RPMI7951 (cell line): Measurements from ENCODE around the gene TWF2. TPM values are rescaled to one million over a fixed set of nuclear protein-coding genes. Genes with fewer than 3 reads are reported as not detected.

Experiments
- DNase-seq: peaks from one replicate; pipeline ENCODE4 v3.0.0-alpha.2; 2012; ENCODE audit warnings: low read depth
- total RNA-seq: library from RNA; depleted of rRNA; stranded (reverse); fragments of >200 nt; shearing (Covaris generic); gene quantifications from 2 replicates; pipeline ENCODE4 v1.2.3, GENCODE V29; 2014

Gene TWF2
- total RNA-seq, 1 experiment from 2014 or later: 131 TPM

DNA sequence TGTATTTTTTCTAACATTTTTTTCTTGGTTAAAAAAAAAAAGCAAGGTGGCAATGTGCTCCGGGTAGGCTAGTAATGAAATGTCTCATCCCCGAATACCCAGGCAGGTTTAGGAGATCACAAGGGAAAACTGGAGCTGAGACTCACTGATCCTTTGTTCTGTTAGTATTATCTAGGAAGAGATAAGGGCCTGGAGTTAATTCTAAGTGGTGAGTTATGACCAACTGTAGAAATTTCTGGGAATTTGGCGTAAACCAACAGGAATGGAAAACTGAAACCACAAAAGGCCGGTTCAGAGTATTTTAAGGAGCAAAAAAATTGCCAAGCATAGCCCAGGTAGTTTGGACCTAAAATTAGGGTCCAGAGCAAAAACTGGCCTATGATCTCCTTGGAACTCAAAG lies 19.0 kb upstream of the TWF2 start:
- DNase-seq: no peak

DNA sequence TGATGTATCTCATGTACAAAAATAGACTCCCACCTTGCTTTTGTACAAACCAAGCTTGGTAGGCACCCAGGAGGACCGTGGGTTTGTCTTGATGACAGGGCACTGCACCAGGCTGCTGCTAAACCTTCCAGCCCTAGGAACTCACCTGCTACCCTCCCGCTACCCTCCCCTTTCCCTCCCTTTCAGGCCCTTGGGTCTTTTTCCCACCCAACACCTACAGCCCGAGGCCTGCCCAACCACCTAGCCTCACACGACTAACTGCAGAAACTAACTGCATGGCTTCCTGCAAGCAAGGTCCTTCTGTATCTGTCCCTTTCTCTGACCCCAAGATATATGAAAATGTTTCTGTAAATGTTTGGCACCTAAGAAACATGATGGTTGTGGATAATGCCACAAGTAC lies 17.7 kb upstream of the TWF2 start:
- no peak for DNase-seq

DNA sequence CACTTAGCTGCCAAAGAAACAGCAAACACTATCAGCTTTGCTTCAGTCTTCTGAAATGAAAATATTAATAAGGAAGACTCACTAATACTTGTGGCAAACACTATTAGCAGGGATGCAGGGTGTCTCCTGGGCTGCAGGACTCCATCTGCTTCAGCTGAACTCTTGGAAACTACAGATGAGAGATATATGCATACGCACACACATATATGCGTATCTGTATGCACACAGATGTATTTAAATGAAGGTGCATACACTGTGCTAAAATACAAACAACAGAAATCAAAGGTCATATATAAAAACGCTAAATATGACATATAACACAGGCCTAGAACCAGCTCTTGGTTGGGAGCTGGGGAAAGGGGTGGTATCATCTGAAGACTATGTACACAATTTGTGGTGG lies 17.2 kb upstream of the TWF2 start:
- DNase-seq: no peak

DNA sequence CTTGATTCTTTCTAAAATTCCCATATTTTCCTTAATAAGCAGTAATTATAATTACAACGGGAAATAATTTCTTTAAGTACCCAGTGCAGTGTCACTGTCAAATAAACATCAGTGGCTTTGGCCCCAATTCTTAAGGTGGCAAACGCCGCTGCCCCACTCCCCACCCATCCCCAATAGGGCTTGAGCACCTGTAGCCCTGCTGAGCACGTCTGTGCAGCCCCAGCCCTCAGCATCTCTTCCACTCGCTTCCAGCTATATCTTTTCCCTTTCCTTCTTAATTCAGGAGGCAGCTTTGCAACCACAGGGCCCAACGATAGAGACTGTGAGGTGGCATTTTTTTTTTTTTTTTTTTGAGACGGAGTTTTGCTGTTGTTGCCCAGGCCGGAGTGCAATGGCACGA lies 15.7 kb upstream of the TWF2 start:
- no peak for DNase-seq

DNA sequence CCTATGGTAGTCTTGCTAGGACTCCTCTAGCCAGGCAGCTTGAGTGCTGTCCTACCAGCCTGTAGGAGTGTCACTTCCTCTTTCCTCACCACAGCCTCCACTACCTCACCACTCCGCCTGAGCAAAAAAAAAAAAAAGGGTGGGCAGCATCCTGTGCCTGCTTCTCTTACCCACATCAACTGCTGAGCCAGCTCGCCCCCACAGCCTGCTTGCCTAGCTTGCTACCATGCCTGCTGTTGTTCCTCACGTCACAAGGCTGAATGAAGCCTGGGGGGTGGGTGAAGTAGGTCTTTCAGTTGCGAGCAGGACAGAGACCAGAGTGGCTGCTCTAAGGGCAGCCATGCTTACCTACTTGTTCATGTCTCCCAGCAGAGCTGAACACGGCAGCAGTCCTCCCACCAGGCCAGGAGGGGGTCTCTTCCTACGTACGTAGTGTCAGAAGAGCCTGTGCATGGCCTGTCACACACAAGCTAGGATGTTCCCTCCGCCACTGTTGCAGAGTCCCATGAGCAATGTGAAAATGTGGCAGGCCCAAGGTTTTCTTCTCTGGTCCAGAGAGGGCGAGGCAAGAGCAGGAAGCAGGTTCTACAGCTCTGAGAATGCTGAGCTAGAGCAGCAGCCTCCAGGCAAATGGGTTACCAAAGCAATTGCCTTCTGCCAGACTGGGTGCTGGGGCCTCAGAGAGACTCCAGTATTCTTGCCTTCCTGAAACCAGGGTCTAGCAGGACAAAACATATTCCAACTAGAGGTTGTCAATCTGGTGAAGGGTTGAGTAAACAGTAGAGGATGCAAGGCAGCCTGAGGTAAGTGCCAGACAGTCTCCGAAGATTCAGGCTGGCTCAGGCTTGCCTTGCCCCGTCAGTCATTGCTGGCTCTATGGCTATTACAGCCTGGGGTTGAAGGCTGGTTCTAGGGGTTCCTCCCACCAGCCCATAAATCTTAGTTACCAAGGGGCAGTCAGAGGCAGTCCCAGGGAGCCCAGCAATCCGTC lies 14.7 kb upstream of the TWF2 start:
- DNase-seq: peak; percentile 19

DNA sequence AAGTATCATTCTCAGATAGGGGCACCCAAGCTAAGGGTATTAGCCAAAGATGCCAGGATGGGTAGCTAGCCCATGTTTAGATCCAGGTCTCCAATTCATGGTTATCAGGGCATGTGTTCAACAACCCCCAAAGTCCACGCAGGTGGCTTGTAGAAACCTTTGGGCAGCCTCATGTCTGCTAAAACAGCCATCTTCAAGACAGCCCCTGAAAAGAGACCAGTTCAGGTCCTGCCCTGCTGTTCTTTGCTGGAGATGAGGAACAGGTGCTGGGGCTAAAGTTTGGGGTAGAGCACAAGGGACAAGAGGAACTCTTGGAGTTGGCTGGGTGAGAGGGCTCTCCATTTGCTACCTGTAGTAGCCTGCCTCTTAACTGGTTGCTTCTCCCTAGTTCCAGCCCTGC lies 11.2 kb upstream of the TWF2 start:
- no peak for DNase-seq

DNA sequence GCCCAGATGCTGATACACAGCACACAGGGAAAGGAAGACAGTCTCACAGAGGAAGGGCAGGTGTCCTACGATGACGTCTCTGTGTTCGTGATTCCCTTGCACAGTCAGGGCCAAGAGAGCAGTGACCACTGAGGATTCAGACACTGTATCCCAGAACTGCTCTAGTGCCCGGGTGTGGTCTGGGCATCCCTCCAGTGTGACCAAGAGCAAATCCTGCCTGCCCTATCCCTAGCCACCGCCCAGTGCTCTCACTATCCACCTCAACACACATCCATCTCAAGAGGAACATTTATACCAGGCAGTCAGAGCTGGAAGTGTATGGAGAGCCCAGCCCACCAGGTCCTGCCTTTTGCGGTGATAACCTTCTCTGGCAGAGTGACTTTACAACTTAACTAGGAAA lies 10.7 kb upstream of the TWF2 start:
- no peak for DNase-seq

DNA sequence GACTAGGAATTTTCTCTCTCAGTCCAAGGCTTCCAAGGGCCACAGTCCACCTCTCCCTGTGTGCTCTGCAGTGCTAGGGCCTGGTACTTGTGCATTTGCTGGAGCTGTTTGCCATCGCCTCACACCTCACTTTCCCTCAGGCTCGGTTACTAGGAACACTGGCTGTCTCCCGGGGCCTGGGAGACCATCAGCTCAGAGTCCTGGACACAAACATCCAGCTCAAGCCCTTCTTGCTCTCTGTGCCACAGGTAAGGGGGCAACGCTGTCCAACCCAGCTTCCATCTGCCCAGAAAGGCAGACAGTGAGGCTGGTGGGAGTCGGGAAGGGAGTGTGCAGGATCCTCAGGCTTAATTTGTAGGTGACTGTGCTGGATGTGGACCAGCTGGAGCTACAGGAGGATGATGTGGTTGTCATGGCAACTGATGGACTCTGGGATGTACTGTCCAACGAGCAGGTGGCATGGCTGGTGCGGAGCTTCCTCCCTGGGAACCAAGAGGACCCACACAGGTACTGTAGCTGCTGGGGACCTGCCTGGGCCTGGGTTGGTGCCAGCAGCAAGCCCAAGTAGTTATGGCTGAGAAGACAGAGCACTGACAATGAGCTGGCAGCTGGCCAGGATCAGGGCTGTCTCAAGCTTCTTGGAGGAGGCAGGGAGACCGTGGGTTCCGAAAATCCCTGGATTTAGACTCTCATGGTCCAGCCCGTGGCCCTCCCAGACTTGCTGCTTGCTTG lies 10.0 kb upstream of the TWF2 start:
- no peak for DNase-seq

DNA sequence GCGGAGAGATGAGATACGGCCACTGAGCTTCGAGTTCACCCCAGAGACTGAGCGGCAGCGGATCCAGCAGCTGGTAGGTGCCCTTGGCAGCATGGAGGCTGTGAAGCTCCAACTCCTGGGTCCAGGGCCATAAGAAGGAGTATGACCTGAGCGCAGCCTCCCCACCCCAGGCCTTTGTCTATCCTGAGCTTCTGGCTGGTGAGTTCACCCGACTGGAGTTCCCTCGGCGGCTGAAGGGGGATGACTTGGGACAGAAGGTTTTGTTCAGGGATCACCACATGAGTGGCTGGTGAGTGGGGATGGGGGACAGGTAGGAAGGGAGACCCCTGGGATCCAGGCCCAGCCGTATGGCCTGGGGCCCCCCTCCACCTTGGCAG lies 9.2 kb upstream of the TWF2 start:
- no peak for DNase-seq

DNA sequence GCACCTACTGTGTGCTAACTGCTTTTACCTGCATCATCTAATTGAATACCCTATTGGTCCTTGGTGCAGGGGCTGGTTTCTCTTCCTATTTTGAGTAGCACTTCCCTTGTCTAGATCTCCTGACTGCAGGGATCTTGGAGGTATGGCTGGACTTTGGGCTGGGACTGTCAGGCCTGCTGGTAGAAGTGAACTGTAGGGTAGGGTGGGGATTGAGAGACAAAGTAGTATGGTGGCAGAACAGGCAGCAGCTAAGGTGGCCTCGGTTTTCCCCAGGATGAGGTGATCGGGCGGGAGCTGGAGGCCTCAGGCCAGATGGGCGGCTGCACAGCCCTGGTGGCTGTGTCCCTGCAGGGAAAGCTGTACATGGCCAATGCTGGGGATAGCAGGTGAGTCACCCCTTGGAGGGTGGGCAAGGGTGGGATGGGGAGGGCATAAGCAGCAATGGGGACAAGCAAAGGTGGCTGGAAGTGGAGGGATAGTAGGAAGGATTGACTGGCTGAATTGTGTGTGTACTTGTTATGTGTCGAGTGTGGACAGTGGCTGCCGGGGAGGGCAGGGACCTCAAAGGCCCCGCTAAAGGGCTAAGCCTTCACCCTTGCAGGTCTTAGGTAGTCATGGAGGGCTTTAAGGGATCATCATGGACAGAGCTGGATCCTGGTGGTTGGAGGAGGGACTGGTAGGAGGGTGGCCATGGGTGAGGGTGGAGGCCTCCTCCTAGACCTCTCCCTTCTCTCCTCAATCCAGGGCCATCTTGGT lies 8.6 kb upstream of the TWF2 start:
- DNase-seq: no peak

DNA sequence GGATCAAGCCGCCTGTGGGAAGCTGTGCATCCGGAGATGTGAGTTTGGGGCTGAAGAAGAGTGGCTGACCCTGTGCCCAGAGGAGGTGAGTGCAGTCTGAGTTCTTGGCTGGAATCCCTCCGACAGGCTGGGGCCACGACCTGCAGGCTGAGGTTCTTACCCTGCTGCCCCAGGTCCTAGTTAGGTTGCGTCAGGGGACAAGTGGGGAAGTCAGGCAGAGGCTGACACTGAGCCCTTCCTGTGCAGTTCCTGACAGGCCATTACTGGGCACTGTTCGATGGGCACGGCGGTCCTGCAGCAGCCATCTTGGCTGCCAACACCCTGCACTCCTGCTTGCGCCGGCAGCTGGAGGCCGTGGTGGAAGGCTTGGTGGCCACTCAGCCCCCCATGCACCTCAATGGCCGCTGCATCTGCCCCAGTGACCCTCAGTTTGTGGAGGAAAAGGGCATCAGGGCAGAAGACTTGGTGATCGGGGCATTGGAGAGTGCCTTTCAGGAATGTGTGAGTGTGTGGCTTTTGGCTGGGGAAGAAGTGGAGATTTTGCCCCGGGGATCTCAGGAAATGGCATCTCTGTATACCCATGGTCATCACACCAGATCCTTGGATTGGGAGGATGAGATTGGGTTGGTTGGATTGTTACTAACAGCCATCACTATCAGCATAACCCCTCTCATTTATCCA lies 7.9 kb upstream of the TWF2 start:
- DNase-seq: no peak

DNA sequence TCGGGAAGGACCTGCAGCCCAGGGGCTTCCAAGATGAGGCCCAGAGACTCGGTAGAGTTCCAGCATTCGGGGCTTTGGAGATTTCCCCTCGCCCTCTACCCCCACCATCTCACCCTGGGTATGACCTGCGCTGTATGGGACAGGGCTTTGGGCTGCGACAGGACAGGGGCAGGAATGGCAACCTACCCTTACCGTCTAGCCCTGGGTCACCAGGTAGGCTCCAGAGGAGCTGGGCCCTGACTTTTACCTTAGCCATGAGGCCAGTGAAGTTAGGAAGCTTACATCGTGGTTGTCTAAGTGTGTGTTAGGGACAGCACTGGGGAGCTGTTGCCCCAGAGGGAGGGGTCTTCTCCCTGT lies 7.3 kb upstream of the TWF2 start:
- no peak for DNase-seq

DNA sequence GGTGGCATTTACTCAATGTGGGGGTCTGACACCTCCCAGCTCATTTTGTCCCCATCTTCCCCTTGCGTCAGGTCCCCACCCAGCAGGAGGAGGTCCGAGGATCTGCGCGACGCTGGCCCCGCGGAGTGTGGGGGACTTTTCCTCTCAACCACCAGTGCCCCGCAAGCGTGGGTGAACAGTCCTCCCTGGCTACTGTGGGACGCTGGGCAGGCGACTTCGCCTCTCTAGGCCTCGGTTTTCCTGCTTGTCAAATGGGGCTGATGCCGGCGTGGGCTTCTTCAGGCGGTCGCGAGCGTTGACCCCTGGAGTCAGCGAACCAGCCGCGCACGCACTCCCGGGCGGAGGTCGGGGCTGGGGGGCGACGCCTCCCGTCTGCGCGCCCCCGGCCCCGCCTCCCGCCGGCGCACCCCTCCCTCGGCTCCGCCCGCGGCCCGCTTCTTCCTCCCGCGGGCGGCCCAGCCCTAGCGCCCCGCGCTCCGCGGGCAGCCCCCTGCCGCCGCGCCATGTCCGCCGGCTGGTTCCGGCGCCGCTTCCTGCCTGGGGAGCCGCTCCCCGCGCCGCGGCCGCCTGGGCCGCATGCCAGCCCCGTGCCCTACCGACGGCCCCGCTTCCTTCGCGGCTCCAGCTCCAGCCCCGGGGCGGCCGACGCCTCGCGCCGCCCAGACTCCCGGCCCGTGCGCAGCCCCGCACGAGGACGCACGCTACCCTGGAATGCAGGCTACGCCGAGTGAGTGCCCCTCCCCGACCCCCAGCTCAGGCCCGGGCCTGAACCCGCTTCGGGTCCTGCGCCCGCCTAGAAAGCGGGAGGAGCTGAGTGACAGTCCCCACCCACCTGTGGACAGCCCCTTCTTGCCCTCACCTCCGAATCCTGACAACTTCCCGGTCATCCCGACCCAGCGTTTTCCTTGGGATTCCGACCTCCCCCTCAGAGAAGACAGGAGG lies 6.6 kb upstream of the TWF2 start, which contains the start of gene PPM1M:
Gene PPM1M, plus strand, starts transcription at position 438 of the 942 bp plus-strand sequence. Its CDS starts 66 bp downstream, at position 504.
- peak; percentile 73 for DNase-seq

DNA sequence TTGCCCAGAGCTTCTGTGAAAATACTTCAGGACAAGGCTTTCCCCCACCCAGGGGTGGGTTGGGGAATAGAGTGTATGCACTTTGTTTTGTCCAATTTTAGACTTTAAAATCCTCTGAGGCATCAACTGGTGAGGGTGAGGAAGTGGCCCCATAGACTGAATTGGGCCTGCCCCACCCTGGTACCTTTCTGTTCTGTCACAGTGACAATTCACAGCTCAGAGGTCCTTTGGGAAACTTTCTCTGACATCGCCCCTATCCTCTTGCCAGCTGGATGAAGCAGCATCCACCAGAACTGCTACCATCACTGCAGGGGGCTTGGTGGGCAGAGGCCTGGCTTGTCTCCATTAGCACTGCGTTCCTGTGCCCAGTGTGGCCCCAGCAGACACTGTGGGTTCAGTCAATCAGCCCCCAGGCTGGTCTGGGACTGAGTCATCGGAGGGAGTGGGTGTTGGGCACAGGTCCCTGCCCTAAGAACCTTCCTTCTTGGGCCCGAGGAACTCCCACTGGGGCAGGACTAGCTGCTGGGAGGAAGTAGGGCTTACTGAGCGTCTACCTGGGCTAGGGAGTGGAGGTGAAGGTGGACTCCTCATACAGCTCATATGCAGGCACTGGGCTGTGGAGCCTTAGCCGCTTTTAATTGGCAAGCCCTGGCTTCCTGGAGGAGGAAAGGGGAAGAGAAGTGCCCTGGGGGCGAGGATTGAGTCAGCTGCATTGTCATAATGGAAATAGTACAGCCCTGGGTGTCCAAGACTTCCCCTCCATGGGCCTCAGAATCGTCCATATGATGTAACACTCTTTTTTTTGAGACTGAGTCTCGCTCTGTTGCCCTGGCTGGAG lies 5.1 kb upstream of the TWF2 start:
- peak; percentile 94 for DNase-seq

DNA sequence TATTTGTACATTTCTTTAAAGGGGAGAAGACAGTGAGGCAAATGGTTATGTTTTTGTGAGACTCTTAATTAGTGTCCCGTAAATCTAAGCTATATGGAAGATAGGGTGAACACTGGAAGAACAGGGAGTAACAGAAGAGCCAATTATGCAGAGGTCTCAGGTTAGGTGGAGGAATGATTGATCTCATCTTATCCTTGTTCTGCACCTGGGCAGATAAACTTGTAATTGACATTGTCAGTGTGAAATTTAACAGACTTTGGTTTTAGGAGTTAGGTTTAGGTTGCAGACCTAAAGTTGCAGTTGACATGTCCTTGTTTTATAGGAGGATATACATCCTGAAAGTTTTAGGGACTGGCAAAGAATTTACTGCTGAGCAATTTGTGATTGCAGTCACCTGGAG lies 3.1 kb upstream of the TWF2 start:
- no peak for DNase-seq

DNA sequence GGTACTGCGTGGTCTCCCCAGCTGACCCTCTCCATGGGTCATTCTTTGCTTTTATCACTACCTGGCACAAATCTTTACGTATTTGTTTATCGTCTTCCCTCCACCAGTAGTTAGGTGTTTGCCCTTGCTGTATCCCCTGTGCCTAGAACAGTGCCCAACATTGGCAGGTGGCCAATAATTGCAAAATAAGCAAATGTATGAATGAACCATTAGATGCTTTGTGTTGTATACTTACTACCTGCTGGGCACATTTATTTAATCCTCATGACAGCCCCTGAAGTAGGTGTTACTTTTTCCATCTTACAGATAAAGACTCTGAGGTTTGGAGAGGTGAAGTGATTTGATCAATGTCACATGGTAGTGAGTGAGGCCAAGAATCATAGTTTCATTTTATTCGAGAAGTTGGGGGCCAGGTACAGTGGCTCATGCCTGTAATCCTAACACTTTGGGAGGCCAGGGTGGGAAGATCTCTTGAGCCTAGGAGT lies 2.0 kb upstream of the TWF2 start:
- DNase-seq: no peak

DNA sequence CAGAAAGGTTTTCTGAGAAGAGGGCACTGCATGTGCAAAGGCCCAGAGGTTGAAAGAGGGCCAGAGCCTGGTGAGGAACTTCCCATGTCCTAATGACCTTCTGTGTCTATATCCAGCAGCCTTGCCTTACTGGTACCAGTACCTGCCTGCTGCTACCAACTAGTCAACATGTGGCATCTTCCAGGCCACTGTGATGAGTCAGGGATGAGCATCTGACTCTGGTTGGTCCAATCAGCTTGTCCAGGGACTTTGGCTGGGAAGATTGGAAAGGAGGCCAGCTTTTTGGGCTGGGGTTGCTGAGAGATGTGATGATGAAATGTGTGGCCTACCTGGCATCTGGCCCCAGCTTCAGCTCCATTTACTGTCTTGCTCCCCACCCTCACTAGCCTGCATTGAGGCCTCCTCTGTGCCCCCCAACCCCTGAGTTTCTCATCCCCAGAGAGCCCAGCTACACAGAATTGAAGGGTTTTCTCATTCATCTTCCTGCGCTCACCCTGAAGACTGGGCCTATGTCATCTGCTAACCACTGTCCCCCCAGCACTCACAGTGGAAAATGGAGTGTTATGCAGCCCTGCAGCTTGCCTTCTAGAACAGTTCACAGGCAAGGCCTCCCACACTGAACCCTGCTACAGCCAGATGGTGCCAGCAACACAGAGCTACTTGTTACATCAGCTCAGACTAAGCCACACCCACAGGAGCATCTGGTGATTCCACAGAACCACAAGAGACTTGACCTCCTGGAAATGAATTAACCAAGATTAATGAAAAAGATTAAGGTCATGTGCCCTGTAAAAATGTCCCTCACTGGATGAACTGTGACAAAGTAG lies 1.3 kb upstream of the TWF2 start:
- peak; percentile 94 for DNase-seq

DNA sequence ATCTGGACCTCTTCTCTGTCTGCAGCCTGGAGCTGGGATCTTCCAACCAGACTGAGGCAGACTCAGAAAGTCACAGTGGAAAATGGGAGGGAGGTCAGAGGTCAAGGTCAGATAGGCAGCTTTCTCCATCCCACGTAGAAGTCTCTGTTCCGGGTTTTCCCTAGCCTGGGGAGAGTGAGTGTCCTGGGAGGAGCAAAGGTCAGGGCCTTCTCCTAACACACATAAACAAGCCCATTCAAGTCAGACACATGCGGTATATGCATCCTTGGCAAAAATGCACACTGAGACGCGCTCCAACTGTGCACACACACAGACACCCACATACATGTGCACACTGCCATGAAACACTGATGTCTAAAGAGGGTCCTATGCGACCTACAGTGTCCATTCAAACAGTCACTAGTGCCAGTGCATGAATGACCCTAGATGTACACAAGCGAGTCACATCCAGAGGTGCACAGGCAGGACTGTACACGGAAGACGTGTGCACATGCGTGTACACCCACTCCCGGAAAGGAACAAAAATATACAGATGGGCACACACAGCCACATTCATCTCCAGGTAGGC lies 681 bp downstream of the TWF2 start:
- DNase-seq: no peak
